NCI-H524 (cell line): Measurements from ENCODE around the gene CD9.
"Not testable (repeated sequence)": the region's sequence is repeated elsewhere in the genome, so short reads cannot be mapped to it uniquely, and the experiment has no call there.

ENCODE experiments used
- DNase-seq, 2 experiments: peaks; one replicate each; lab custom pipeline; 2025; lab: John Stamatoyannopoulos, UW

The CD9 gene

GRCh38 chr12:6199531-6200255 is 507 bp upstream of the CD9 start:
- peak; percentile 93 to 96 for DNase-seq

GRCh38 chr12:6201213-6201608 is 1.0 kb downstream of the CD9 start:
- peak in 1 of 2 experiments; percentile 12 for DNase-seq

GRCh38 chr12:6201826-6202225 is 1.6 kb downstream of the CD9 start:
- no peak for DNase-seq

GRCh38 chr12:6202304-6202703 is 2.1 kb downstream of the CD9 start:
- no peak for DNase-seq

GRCh38 chr12:6202846-6203245 is 2.6 kb downstream of the CD9 start:
- no peak for DNase-seq

GRCh38 chr12:6203601-6204000 is 3.4 kb downstream of the CD9 start:
- no peak for DNase-seq

GRCh38 chr12:6204533-6205143 is 4.4 kb downstream of the CD9 start:
- no peak for DNase-seq

- DNase-seq: no peak
Observed at GRCh38 chr12:6205144-6205539, 4.9 kb downstream of the CD9 start.

- no peak for DNase-seq
Observed at GRCh38 chr12:6205761-6206160, 5.6 kb downstream of the CD9 start.

- DNase-seq: no peak
Observed at GRCh38 chr12:6206327-6206726, 6.1 kb downstream of the CD9 start.

GRCh38 chr12:6207259-6207925 is 7.2 kb downstream of the CD9 start:
- DNase-seq: no peak

- DNase-seq: no peak
Observed at GRCh38 chr12:6208130-6208529, 7.9 kb downstream of the CD9 start.

GRCh38 chr12:6209428-6209827 is 9.2 kb downstream of the CD9 start:
- DNase-seq: not testable (repeated sequence)

GRCh38 chr12:6211421-6211869 is 11.2 kb downstream of the CD9 start:
- no peak for DNase-seq

- DNase-seq: no peak
Observed at GRCh38 chr12:6212086-6212485, 11.9 kb downstream of the CD9 start.

- no peak for DNase-seq
Observed at GRCh38 chr12:6213969-6214368, 13.8 kb downstream of the CD9 start.

GRCh38 chr12:6214633-6215032 is 14.4 kb downstream of the CD9 start:
- DNase-seq: no peak

- no peak for DNase-seq
Observed at GRCh38 chr12:6215120-6215807, 15.1 kb downstream of the CD9 start.

- no peak for DNase-seq
Observed at GRCh38 chr12:6215932-6216494, 15.8 kb downstream of the CD9 start.

GRCh38 chr12:6216581-6216980 is 16.4 kb downstream of the CD9 start:
- DNase-seq: no peak

- DNase-seq: no peak
Observed at GRCh38 chr12:6218347-6218925, 18.2 kb downstream of the CD9 start.

- DNase-seq: no peak
Observed at GRCh38 chr12:6219980-6220379, 19.8 kb downstream of the CD9 start.
